ENCODE measurements around the gene PPIL1. TPM values are rescaled to one million over a fixed set of nuclear protein-coding genes. Genes with fewer than 3 reads are reported as not detected.

Gene PPIL1
- polyA plus RNA-seq, 3 donors: 2.0 to 7.6 (median 5.9) TPM

DNA sequence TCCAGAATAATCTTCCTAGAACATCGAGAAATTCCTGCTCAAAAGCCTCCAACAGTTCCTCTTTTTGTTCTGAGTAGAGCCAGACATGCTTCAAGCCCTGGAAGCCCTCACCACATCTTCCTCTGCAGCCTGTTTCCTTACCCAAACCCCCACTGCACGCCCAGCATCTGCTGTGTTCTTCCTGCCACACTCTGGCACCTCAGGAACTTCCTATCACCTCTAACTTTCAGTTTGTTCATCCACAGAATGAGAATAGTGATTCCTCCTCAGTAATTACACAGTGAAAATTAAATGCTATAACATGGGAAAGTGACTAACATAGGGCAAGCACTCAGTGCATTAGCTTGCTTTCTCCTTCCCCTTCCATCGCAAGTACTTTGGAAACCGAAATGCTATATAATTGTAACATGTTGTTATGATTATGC is 37.4 kb upstream of the PPIL1 start:
- H3K36me3 ChIP-seq (replicated peaks in 1 of 2; ENCODE audit: control insufficient read depth in 1 of 2, insufficient read depth in 2 of 2, low read length in 2 of 2): peaks cover 55 to 87% of the 10 kb centered on the region in 2 donors
- intact Hi-C loops (cut with micrococcal nuclease): no loop called here
- H3K9me3 ChIP-seq (replicated peaks in 1 of 2; ENCODE audit: control insufficient read depth in 1 of 2, insufficient read depth in 1 of 2, low read length in 2 of 2): no peaks in the 10 kb centered on the region
- no peaks in the 10 kb centered on the region for H3K27me3 ChIP-seq (ENCODE audit: control insufficient read depth in 2 of 2, insufficient read depth in 2 of 2, low read length in 2 of 2)
- no peaks in the 10 kb centered on the region for H3K79me2 ChIP-seq (ENCODE audit: insufficient read depth, low read length)
- H3K9me3 Mint-ChIP-seq: peaks cover 0 to 3% (median 0%) of the 10 kb centered on the region in 7 donors
- no peak overlapping the region for H3K4me3 ChIP-seq (replicated peaks in 1 of 3; ENCODE audit: low read depth in 2 of 3, low read length in 3 of 3)
- H3K27me3 Mint-ChIP-seq (ENCODE audit: low read depth in 3 of 3): peaks cover 0 to 1% (median 0%) of the 10 kb centered on the region in 3 donors
- 0% methylated on average over 2 of the region's 4 CpGs for WGBS (ENCODE audit: insufficient coverage)
- no peak overlapping the region for H3K4me2 ChIP-seq (replicated peaks; ENCODE audit: extremely low read depth, low read length, poor library complexity, severe bottlenecking)
- peaks cover 19% of the 10 kb centered on the region for H4K20me1 ChIP-seq (ENCODE audit: insufficient read depth, low read length)
- H3K4me1 ChIP-seq (ENCODE audit: control insufficient read depth in 1 of 2, insufficient read depth in 2 of 2, low read length in 2 of 2): peaks cover 5 to 21% of the 10 kb centered on the region in 2 donors
- TF ChIP-seq, protein P1, sequence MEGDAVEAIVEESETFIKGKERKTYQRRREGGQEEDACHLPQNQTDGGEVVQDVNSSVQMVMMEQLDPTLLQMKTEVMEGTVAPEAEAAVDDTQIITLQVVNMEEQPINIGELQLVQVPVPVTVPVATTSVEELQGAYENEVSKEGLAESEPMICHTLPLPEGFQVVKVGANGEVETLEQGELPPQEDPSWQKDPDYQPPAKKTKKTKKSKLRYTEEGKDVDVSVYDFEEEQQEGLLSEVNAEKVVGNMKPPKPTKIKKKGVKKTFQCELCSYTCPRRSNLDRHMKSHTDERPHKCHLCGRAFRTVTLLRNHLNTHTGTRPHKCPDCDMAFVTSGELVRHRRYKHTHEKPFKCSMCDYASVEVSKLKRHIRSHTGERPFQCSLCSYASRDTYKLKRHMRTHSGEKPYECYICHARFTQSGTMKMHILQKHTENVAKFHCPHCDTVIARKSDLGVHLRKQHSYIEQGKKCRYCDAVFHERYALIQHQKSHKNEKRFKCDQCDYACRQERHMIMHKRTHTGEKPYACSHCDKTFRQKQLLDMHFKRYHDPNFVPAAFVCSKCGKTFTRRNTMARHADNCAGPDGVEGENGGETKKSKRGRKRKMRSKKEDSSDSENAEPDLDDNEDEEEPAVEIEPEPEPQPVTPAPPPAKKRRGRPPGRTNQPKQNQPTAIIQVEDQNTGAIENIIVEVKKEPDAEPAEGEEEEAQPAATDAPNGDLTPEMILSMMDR (IDR thresholded peaks at IDR 0.05): no peak
- H3K9ac ChIP-seq (ENCODE audit: insufficient read depth, low read length, poor library complexity, severe bottlenecking): no peak overlapping the region
- H3K4me1 Mint-ChIP-seq: peaks cover 16% of the 10 kb centered on the region
- no peak overlapping the region for H2AFZ ChIP-seq (ENCODE audit: insufficient read depth, low read depth, low read length, poor library complexity, severe bottlenecking)
- no peak overlapping the region for H3K4me3 Mint-ChIP-seq
- H3K27ac Mint-ChIP-seq: peak overlapping the region in 2 of 7 donors; percentile 34 to 80
- peak in 2 of 3 donors; percentile 13 for DNase-seq
- no peak overlapping the region for H3K27ac ChIP-seq (ENCODE audit: low read depth in 1 of 2, low read length in 2 of 2)
- peaks cover 73 to 77% of the 10 kb centered on the region in 2 donors for H3K36me3 Mint-ChIP-seq

DNA sequence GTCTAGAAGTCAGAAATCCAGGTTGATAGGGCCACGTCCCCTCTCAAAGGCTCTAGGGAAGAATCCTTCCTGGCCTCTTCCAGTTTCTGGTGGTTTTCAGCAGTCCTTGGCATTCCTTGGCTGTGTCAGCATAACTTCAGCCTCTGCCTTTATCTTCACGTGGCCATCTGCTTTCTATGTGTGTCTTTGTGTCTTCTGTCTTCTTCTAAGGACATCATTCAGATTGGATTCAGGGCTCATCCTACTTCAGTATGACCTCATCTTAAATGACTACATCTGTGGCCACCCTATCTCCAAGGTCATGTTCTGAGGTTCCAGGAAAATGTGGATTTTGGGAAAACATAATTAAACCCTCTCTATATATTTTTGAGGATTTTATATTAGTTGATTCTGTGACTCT is 34.1 kb upstream of the PPIL1 start:
- Mint-ChIP-seq H3K9me3 (no peaks in the 10 kb centered on the region), H3K4me3 (no peak overlapping the region), H3K27me3 (ENCODE audit: low read depth in 3 of 3) (peaks cover 0 to 1% (median 0%) of the 10 kb centered on the region in 3 donors), H3K36me3 (peaks cover 66 to 76% of the 10 kb centered on the region in 2 donors), H3K27ac (no peak overlapping the region), H3K4me1 (peaks cover 14% of the 10 kb centered on the region)
- peaks cover 51 to 87% of the 10 kb centered on the region in 2 donors for H3K36me3 ChIP-seq (replicated peaks in 1 of 2; ENCODE audit: control insufficient read depth in 1 of 2, insufficient read depth in 2 of 2, low read length in 2 of 2)
- no peak for DNase-seq
- H3K79me2 ChIP-seq (ENCODE audit: insufficient read depth, low read length): no peaks in the 10 kb centered on the region
- H3K4me3 ChIP-seq (replicated peaks in 1 of 3; ENCODE audit: low read depth in 2 of 3, low read length in 3 of 3): no peak overlapping the region
- no peak overlapping the region for H3K9ac ChIP-seq (ENCODE audit: insufficient read depth, low read length, poor library complexity, severe bottlenecking)
- no peaks in the 10 kb centered on the region for H3K9me3 ChIP-seq (replicated peaks in 1 of 2; ENCODE audit: control insufficient read depth in 1 of 2, insufficient read depth in 1 of 2, low read length in 2 of 2)
- H3K27me3 ChIP-seq (ENCODE audit: control insufficient read depth in 2 of 2, insufficient read depth in 2 of 2, low read length in 2 of 2): no peaks in the 10 kb centered on the region
- TF ChIP-seq, protein P1 (IDR thresholded peaks at IDR 0.05): no peak
- no peak overlapping the region for H3K4me2 ChIP-seq (replicated peaks; ENCODE audit: extremely low read depth, low read length, poor library complexity, severe bottlenecking)
- peaks cover 5 to 9% of the 10 kb centered on the region in 2 donors for H3K4me1 ChIP-seq (ENCODE audit: control insufficient read depth in 1 of 2, insufficient read depth in 2 of 2, low read length in 2 of 2)
- intact Hi-C loops (cut with micrococcal nuclease): no loop called here
- 100% methylated on average over 1 of the region's 2 CpGs for WGBS (ENCODE audit: insufficient coverage)
- H3K27ac ChIP-seq (ENCODE audit: low read depth in 1 of 2, low read length in 2 of 2): no peak overlapping the region
- no peak overlapping the region for H2AFZ ChIP-seq (ENCODE audit: insufficient read depth, low read depth, low read length, poor library complexity, severe bottlenecking)
- H4K20me1 ChIP-seq (ENCODE audit: insufficient read depth, low read length): peaks cover 26% of the 10 kb centered on the region
